Measurements from ENCODE around the gene SAFB2.

The SAFB2 gene

DNA sequence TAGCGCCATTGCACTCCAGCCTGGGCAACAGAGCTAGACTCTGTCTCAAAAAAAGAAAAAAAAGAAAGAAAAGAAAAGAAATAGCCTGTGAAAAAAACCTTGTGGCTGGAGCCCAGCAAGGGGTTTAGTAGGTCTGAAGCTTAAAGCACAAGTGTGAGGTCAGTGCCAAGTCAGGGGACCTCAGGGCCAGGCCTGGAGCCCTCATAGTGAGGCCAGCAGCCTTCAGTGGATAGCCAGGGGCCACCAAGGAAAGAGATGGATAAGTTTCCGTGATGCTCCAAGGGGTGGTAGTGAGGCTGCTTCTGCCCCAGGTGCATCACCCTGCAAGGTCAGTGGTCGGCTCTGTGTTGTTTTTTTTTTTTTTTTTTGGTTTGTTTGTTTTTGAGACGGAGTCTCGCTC, 67.7 kb downstream of the SAFB2 start:
- ChIA-PET CTCF (interaction anchor here (0.8 kb wide), 1 partner anchor 9 kb away, joined by 4 read pairs; no protein-coding TSS in a partner anchor), POLR2A (ENCODE audit: low non-redundant PET) (no interaction called here)
- H3K27ac ChIP-seq: no peak overlapping the region
- TF ChIP-seq, protein P1, sequence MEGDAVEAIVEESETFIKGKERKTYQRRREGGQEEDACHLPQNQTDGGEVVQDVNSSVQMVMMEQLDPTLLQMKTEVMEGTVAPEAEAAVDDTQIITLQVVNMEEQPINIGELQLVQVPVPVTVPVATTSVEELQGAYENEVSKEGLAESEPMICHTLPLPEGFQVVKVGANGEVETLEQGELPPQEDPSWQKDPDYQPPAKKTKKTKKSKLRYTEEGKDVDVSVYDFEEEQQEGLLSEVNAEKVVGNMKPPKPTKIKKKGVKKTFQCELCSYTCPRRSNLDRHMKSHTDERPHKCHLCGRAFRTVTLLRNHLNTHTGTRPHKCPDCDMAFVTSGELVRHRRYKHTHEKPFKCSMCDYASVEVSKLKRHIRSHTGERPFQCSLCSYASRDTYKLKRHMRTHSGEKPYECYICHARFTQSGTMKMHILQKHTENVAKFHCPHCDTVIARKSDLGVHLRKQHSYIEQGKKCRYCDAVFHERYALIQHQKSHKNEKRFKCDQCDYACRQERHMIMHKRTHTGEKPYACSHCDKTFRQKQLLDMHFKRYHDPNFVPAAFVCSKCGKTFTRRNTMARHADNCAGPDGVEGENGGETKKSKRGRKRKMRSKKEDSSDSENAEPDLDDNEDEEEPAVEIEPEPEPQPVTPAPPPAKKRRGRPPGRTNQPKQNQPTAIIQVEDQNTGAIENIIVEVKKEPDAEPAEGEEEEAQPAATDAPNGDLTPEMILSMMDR (conservative IDR thresholded peaks at IDR 0.05; ENCODE audit: low read depth): no peak
- DNase-seq (ENCODE audit: low spot score): no peak

GRCh38 chr19:5553892-5554291, 68.7 kb downstream of the SAFB2 start:
- ChIA-PET CTCF (no interaction called here), POLR2A (ENCODE audit: low non-redundant PET) (no interaction called here)
- DNase-seq (ENCODE audit: low spot score): no peak
- TF ChIP-seq, protein P1 (conservative IDR thresholded peaks at IDR 0.05; ENCODE audit: low read depth): no peak
- no peak overlapping the region for H3K27ac ChIP-seq

DNA sequence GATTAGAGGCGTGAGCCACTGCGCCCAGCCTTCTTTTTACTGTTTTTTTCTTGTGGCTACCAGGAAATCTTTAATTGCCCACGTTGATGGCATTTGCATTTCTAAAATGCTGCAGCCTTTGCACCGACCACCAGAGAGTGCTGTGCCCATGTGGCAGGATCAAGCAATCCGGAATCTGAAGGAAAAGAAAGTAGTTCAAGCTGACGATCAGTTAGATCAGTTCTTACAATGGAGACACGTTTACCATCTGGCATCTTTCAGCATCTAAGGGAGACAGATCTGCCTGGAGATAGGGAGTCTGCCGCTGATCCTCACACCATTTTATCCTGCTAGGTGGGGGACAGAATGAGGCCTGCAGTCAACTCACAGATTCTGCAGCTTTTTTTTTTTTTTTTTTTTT, 74.7 kb downstream of the SAFB2 start:
- ChIA-PET POLR2A (ENCODE audit: low non-redundant PET) (interaction anchor here (0.6 kb wide), 2 partner anchors 451 to 873 kb away, joined by 4 read pairs; no protein-coding TSS in a partner anchor), CTCF (interaction anchor here (0.5 to 1.1 kb wide), 12 partner anchors 11 to 299 kb away, joined by 3 to 20 read pairs (median 4); no protein-coding TSS in a partner anchor)
- DNase-seq (ENCODE audit: low spot score): peak; percentile 36
- TF ChIP-seq, protein P1 (conservative IDR thresholded peaks at IDR 0.05; ENCODE audit: low read depth): peak; percentile 40
- no peak overlapping the region for H3K27ac ChIP-seq

- H3K27ac ChIP-seq: no peak overlapping the region
- DNase-seq (ENCODE audit: low spot score): no peak
- ChIA-PET CTCF (interaction anchor here (0.6 kb wide), 1 partner anchor 9 kb away, joined by 4 read pairs; no protein-coding TSS in a partner anchor), POLR2A (ENCODE audit: low non-redundant PET) (interaction anchor here (0.6 kb wide), 1 partner anchor 21 kb away, joined by 5 read pairs; no protein-coding TSS in a partner anchor)
- TF ChIP-seq, protein P1 (conservative IDR thresholded peaks at IDR 0.05; ENCODE audit: low read depth): no peak
Measured at GRCh38 chr19:5545984-5546383, 76.6 kb downstream of the SAFB2 start.

DNA sequence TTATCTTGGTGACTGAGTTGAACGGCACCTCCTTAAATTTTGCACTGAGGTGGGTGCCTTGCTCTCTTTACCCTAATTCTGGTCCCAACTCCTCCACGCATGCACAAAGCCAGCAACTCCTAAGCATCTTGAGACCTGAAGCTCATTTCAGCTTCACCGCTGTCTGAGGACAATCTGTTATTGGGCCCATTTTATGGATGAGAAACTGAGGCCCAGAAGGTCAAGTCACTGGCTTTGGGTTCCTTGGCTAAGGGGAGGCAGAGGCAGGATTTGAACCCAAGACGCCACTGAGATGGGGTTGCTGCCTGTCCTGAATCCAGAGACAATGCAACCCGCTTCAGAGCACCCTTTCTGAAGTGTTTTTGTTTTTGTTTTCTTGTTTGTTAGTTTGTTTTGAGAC, 77.5 kb downstream of the SAFB2 start:
- POLR2A ChIA-PET (ENCODE audit: low non-redundant PET): no interaction called here
- no peak overlapping the region for H3K27ac ChIP-seq
- no peak for DNase-seq (ENCODE audit: low spot score)
- CTCF ChIA-PET: no interaction called here
- TF ChIP-seq, protein P1 (conservative IDR thresholded peaks at IDR 0.05; ENCODE audit: low read depth): no peak

DNA sequence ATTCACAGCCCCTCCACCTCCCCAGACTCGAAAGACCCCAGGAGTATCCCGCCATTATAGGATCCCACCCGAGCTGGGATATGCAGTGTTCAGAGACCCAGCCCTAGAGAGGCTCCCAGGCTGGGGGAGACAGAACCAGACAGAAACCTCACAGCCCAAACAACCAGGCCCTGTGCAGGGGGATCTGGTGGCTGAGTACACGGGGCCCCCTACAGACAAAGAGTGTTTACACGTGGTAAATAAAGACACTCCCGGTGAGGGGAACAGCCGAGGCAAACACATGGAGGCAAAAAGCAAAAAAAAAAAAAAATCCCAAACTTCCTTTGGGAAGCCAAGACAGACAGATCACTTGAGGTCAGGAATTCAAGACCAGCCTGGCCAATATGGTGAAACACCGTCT, 79.9 kb downstream of the SAFB2 start:
- H3K27ac ChIP-seq: no peak overlapping the region
- CTCF ChIA-PET: interaction anchor here (0.6 to 1.4 kb wide), 3 partner anchors 10 to 254 kb away, joined by 3 to 10 read pairs (median 3); no protein-coding TSS in a partner anchor
- TF ChIP-seq, protein P1 (conservative IDR thresholded peaks at IDR 0.05; ENCODE audit: low read depth): no peak
- POLR2A ChIA-PET (ENCODE audit: low non-redundant PET): no interaction called here
- DNase-seq (ENCODE audit: low spot score): no peak
